Measurements from ENCODE around the gene NOP16.

- TF ChIP-seq ZNF324 (tag by site-specific recombination; IDR thresholded peaks at IDR 0.05): no peak
- no peak for TF ChIP-seq REST (tag by site-specific recombination; IDR thresholded peaks at IDR 0.05)
Observed at GRCh38 chr5:176425791-176426190, 37.4 kb upstream of the NOP16 start.

All from HEK293 (cell line).